GM12873 (cell line): Measurements from ENCODE around the gene SRI.

Experiments
- CTCF ChIP-seq: IDR thresholded peaks from 2 replicates; pipeline ENCODE4 v1.5.1; 2012; ENCODE audit warnings: low read depth, mild to moderate bottlenecking, moderate library complexity, low read length, control low read depth; ENCODE audit not compliant: insufficient read depth; ENCODE audit errors: missing control alignments

The SRI gene

GRCh38 chr7:88218836-88219605, 817 bp downstream of the SRI start:
- no peak for TF ChIP-seq CTCF

- no peak for TF ChIP-seq CTCF
Measured at GRCh38 chr7:88218429-88218745, 1.5 kb downstream of the SRI start.

- no peak for TF ChIP-seq CTCF
Measured at GRCh38 chr7:88217675-88218428, 2.0 kb downstream of the SRI start.

GRCh38 chr7:88216276-88216675, 3.6 kb downstream of the SRI start:
- no peak for TF ChIP-seq CTCF

GRCh38 chr7:88215295-88215694, 4.5 kb downstream of the SRI start:
- no peak for TF ChIP-seq CTCF

GRCh38 chr7:88214456-88214855, 5.4 kb downstream of the SRI start:
- no peak for TF ChIP-seq CTCF

GRCh38 chr7:88212918-88213317, 6.9 kb downstream of the SRI start:
- no peak for TF ChIP-seq CTCF
